HCT116 (cell line): ENCODE measurements around the gene PTGER3. TPM values are rescaled to one million over a fixed set of nuclear protein-coding genes. Genes with fewer than 3 reads are reported as not detected.

ENCODE experiments used
- ATAC-seq: fragments of 200-7000 bp; cut with Tn5 transposase; 2 replicates; pipeline ENCODE4 v1.9.1; 2020; ENCODE audit warnings: mild to moderate bottlenecking, moderate library complexity
- BruUV-seq: library from RNA; stranded (reverse); fragments of 400-500 nt; replicated peaks from 2 replicates; lab custom pipeline; 2021; lab: Mats Ljungman, UMichigan
- CTCF ChIA-PET: fragments of 300-600 bp; sonication (Branson Sonifier 250); formaldehyde crosslinking; loops from one replicate; lab custom pipeline; 2021; ENCODE audit warnings: antibody characterized with exemption; lab: Charles Lee
- POLR2A ChIA-PET: fragments of 300-600, 350-600 bp; sonication (Branson Sonifier 250); formaldehyde crosslinking; loops from one replicate; lab custom pipeline; 2021; ENCODE audit warnings: antibody characterized with exemption; lab: Charles Lee
- RAD21 ChIA-PET, 2 experiments: fragments of 300-600 bp; sonication (Branson Sonifier 250); formaldehyde crosslinking; loops; one replicate each; lab custom pipeline; 2023; ENCODE audit warnings: low total read pairs in 2 of 2; ENCODE audit not compliant: uncharacterized antibody in 2 of 2, unreplicated experiment in 2 of 2, low non-redundant PET in 1 of 2; lab: Charles Lee
- DNase-seq: peaks from one replicate; pipeline ENCODE4 v3.0.0-alpha.2; 2010; ENCODE audit warnings: low read depth, low spot score
- H2AFZ ChIP-seq: fragments of 200-600 bp; shearing (Covaris generic), sonication (generic); 2 replicates; pipeline ENCODE4 v1.6.1; 2017; ENCODE audit warnings: low read depth, mixed run types, mixed read lengths, antibody characterized with exemption, low read length; ENCODE audit not compliant: poor library complexity, severe bottlenecking
- H3K27ac ChIP-seq: 2 replicates; pipeline ENCODE4 v1.5.1; 2012; ENCODE audit warnings: low read depth, low read length
- H3K27me3 ChIP-seq: fragments of 200-600 bp; sonication (generic); 2 replicates; pipeline ENCODE4 v1.6.1; 2016; ENCODE audit warnings: mixed run types, low read length, mixed read lengths; ENCODE audit not compliant: insufficient read depth
- H3K36me3 ChIP-seq, 2 experiments: fragments of 200-500 bp in 1 of 2; fragments of 200-600 bp in 1 of 2; sonication (Bioruptor generic) in 1 of 2; sonication (generic) in 1 of 2; 2 replicates each; pipeline versions ENCODE4 v1.5.1 to v1.6.1; 2014 to 2016; ENCODE audit warnings: low read length in 2 of 2, inconsistent platforms in 1 of 2, mixed read lengths in 1 of 2, mixed run types in 1 of 2; ENCODE audit not compliant: insufficient read depth in 2 of 2, control insufficient read depth in 1 of 2
- H3K4me1 ChIP-seq, 2 experiments: fragments of 200-600 bp in 1 of 2; sonication (generic) in 1 of 2; 2 replicates each; pipeline versions ENCODE4 v1.5.1 to v1.6.1; 2012 to 2017; ENCODE audit warnings: low read length in 2 of 2, inconsistent platforms in 1 of 2, mild to moderate bottlenecking in 1 of 2, mixed read lengths in 1 of 2, mixed run types in 1 of 2, moderate library complexity in 1 of 2; ENCODE audit not compliant: insufficient read depth in 2 of 2, control insufficient read depth in 1 of 2
- H3K4me2 ChIP-seq: fragments of 200-600 bp; sonication (generic); 2 replicates; pipeline ENCODE4 v1.6.1; 2017; ENCODE audit warnings: mixed run types, low read length, mixed read lengths
- H3K4me3 ChIP-seq, 2 experiments: fragments of 200-600 bp in 1 of 2; sonication (generic) in 1 of 2; replicated peaks in 1 of 2; 2 replicates each; pipeline ENCODE4 v1.5.1; 2011 to 2016; ENCODE audit warnings: low read length in 2 of 2, control low read depth in 1 of 2, low read depth in 1 of 2, mild to moderate bottlenecking in 1 of 2, mixed read lengths in 1 of 2, mixed run types in 1 of 2
- H3K79me2 ChIP-seq: fragments of 200-600 bp; sonication (generic); 2 replicates; pipeline ENCODE4 v1.6.1; 2017; ENCODE audit warnings: mild to moderate bottlenecking, mixed run types, low read length, moderate library complexity, mixed read lengths; ENCODE audit not compliant: insufficient read depth
- H3K9ac ChIP-seq: fragments of 200-600 bp; sonication (generic); 2 replicates; pipeline ENCODE4 v1.6.1; 2016; ENCODE audit warnings: low read length, mixed read lengths
- H3K9me2 ChIP-seq: fragments of 200-600 bp; sonication (generic), shearing (Covaris generic); 2 replicates; pipeline ENCODE4 v1.6.1; 2017; ENCODE audit warnings: mixed run types, mild to moderate bottlenecking, moderate library complexity; ENCODE audit not compliant: insufficient read depth
- H3K9me3 ChIP-seq, 2 experiments: fragments of 200-500 bp in 1 of 2; fragments of 200-600 bp in 1 of 2; sonication (Bioruptor generic) in 1 of 2; sonication (generic) in 1 of 2; 2 replicates each; pipeline ENCODE4 v1.6.1; 2014 to 2017; ENCODE audit warnings: low read length in 2 of 2, mixed read lengths in 2 of 2, inconsistent platforms in 1 of 2, low read depth in 1 of 2, mild to moderate bottlenecking in 1 of 2, mixed run types in 1 of 2, moderate library complexity in 1 of 2; ENCODE audit not compliant: control insufficient read depth in 1 of 2, insufficient read depth in 1 of 2
- H4K20me1 ChIP-seq: fragments of 200-600 bp; sonication (generic), shearing (Covaris generic); 2 replicates; pipeline ENCODE4 v1.6.1; 2017; ENCODE audit warnings: mixed run types, mild to moderate bottlenecking, moderate library complexity; ENCODE audit not compliant: insufficient read depth
- CBX3 ChIP-seq: IDR thresholded peaks from 2 replicates; pipeline ENCODE4 v1.6.1; 2012; ENCODE audit warnings: low read depth
- CEBPB ChIP-seq: IDR thresholded peaks from 2 replicates; pipeline ENCODE4 v1.6.1; 2012; ENCODE audit warnings: low read depth
- EGR1 ChIP-seq: IDR thresholded peaks from 2 replicates; pipeline ENCODE4 v1.6.1; 2012; ENCODE audit warnings: low read depth
- ELF1 ChIP-seq: IDR thresholded peaks from 2 replicates; pipeline ENCODE4 v1.6.1; 2012; ENCODE audit warnings: low read depth, borderline replicate concordance
- EZH2 ChIP-seq: fragments of 200-600 bp; sonication (generic); IDR thresholded peaks from 2 replicates; pipeline ENCODE4 v1.6.1; 2017; ENCODE audit warnings: antibody characterized with exemption, mixed run types
- EZH2phosphoT487 ChIP-seq: fragments of 200-600 bp; IDR thresholded peaks from 2 replicates; pipeline ENCODE4 v1.6.1; 2018; ENCODE audit warnings: antibody characterized with exemption, borderline replicate concordance
- JUND ChIP-seq: IDR thresholded peaks from 2 replicates; pipeline ENCODE4 v1.6.1; 2012
- POLR2A ChIP-seq: IDR thresholded peaks from 2 replicates; pipeline ENCODE4 v1.7.0; 2011; ENCODE audit warnings: borderline replicate concordance; ENCODE audit not compliant: insufficient read depth, insufficient read length; ENCODE audit errors: extremely low read depth
- RAD21 ChIP-seq: IDR thresholded peaks from 2 replicates; pipeline ENCODE4 v1.6.1; 2012; ENCODE audit warnings: low read depth, mild to moderate bottlenecking
- SIN3A ChIP-seq: IDR thresholded peaks from 2 replicates; pipeline ENCODE4 v1.6.1; 2012; ENCODE audit warnings: low read depth
- SP1 ChIP-seq: IDR thresholded peaks from 2 replicates; pipeline ENCODE4 v1.6.1; 2012; ENCODE audit warnings: low read depth
- TCF7L2 ChIP-seq: IDR thresholded peaks from 2 replicates; pipeline ENCODE4 v1.7.0; 2011; ENCODE audit warnings: borderline replicate concordance, inconsistent platforms; ENCODE audit not compliant: insufficient read depth, insufficient read length; ENCODE audit errors: extremely low read depth
- ZFX ChIP-seq: fragments of 450-650 bp; IDR thresholded peaks from 2 replicates; pipeline ENCODE4 v1.6.1; 2017
- intact Hi-C: fragments of 100-400 bp; cut with micrococcal nuclease; formaldehyde crosslinking; loops from 2 replicates; pipeline ENCODE4 v1.10.0; 2022
- total RNA-seq: library from RNA; stranded (reverse); gene quantifications from one replicate; pipeline ENCODE4 v1.2.1, GENCODE V29; 2021; ENCODE audit not compliant: unreplicated experiment
- TF ChIP-seq, protein P1 (sequence below): IDR thresholded peaks from 2 replicates; pipeline ENCODE4 v1.6.1; 2012; ENCODE audit warnings: low read depth
- TF ChIP-seq, protein P2 (sequence below): IDR thresholded peaks from 2 replicates; pipeline ENCODE4 v1.6.1; 2011; ENCODE audit warnings: mild to moderate bottlenecking, low read length, moderate library complexity; ENCODE audit not compliant: insufficient replicate concordance; ENCODE audit errors: extremely low read depth
- TF ChIP-seq, protein P3 (sequence below), 3 experiments: fragments of 200-600 bp in 1 of 3; sonication (generic) in 1 of 3; IDR thresholded peaks in 2 of 3; conservative IDR thresholded peaks in 1 of 3; 2 replicates each; pipeline ENCODE4 v1.5.1; 2012 to 2017; ENCODE audit warnings: low read depth in 2 of 3, low read length in 2 of 3, antibody characterized with exemption in 1 of 3, borderline replicate concordance in 1 of 3, control low read depth in 1 of 3, mild to moderate bottlenecking in 1 of 3, mixed read lengths in 1 of 3, mixed run types in 1 of 3, moderate library complexity in 1 of 3; ENCODE audit not compliant: insufficient read depth in 1 of 3
- TF ChIP-seq, protein P4 (sequence below): IDR thresholded peaks from 2 replicates; pipeline ENCODE4 v1.6.1; 2012

Gene PTGER3
- total RNA-seq, 1 experiment from 2014 or later: 0.05 TPM

DNA sequence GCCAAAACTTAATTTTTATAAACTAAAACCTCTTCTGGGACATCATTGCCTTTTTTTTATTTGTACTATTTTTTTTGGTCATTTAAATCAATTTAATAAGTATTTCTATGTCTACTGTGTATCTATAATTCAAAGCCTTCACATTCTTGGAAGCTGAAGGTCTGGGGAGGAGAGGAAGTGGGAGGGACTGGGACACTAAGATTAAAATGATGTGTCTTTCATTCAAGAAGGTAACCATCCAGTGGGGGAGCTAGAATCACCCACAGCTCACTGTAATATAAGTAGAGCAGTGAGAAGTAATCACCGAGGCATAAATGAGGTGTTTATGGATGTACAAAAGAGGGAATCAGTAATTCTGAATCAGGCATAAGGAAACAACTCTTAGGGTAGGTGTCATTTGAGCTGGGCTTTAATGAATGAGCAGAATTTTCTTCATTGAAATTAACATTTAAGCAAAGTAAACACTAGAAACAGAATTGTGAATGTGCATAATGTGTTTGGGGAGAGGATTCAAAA lies 52.8 kb downstream of the PTGER3 start:
- no peak overlapping the region for H3K4me3 ChIP-seq
- CTCF ChIA-PET: no interaction called here
- no peaks in the 10 kb centered on the region for H3K9me3 ChIP-seq
- no peak overlapping the region for H3K27ac ChIP-seq
- H3K4me2 ChIP-seq: no peak overlapping the region
- H3K79me2 ChIP-seq: no peaks in the 10 kb centered on the region
- no peaks in the 10 kb centered on the region for H3K4me1 ChIP-seq
- intact Hi-C loops: no loop called here
- peaks cover 33% of the 10 kb centered on the region for H3K27me3 ChIP-seq
- no TSS peak for BruUV-seq
- RAD21 ChIA-PET: no interaction called here
- no peaks in the 10 kb centered on the region for H4K20me1 ChIP-seq
- no peaks in the 10 kb centered on the region for H3K9me2 ChIP-seq
- no peak overlapping the region for H3K9ac ChIP-seq
- POLR2A ChIA-PET: no interaction called here
- no peak for DNase-seq
- ATAC-seq: no peak
- H2AFZ ChIP-seq: no peak overlapping the region
- TF ChIP-seq, protein P1, sequence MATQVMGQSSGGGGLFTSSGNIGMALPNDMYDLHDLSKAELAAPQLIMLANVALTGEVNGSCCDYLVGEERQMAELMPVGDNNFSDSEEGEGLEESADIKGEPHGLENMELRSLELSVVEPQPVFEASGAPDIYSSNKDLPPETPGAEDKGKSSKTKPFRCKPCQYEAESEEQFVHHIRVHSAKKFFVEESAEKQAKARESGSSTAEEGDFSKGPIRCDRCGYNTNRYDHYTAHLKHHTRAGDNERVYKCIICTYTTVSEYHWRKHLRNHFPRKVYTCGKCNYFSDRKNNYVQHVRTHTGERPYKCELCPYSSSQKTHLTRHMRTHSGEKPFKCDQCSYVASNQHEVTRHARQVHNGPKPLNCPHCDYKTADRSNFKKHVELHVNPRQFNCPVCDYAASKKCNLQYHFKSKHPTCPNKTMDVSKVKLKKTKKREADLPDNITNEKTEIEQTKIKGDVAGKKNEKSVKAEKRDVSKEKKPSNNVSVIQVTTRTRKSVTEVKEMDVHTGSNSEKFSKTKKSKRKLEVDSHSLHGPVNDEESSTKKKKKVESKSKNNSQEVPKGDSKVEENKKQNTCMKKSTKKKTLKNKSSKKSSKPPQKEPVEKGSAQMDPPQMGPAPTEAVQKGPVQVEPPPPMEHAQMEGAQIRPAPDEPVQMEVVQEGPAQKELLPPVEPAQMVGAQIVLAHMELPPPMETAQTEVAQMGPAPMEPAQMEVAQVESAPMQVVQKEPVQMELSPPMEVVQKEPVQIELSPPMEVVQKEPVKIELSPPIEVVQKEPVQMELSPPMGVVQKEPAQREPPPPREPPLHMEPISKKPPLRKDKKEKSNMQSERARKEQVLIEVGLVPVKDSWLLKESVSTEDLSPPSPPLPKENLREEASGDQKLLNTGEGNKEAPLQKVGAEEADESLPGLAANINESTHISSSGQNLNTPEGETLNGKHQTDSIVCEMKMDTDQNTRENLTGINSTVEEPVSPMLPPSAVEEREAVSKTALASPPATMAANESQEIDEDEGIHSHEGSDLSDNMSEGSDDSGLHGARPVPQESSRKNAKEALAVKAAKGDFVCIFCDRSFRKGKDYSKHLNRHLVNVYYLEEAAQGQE: no peak
- TF ChIP-seq EZH2phosphoT487 (no peak), TCF7L2 (no peak), SP1 (no peak), SIN3A (no peak), CBX3 (no peak), ELF1 (no peak), POLR2A (no peak), ZFX (no peak), JUND (no peak), EZH2 (no peak), RAD21 (no peak), CEBPB (no peak), EGR1 (no peak)
- TF ChIP-seq, protein P2, sequence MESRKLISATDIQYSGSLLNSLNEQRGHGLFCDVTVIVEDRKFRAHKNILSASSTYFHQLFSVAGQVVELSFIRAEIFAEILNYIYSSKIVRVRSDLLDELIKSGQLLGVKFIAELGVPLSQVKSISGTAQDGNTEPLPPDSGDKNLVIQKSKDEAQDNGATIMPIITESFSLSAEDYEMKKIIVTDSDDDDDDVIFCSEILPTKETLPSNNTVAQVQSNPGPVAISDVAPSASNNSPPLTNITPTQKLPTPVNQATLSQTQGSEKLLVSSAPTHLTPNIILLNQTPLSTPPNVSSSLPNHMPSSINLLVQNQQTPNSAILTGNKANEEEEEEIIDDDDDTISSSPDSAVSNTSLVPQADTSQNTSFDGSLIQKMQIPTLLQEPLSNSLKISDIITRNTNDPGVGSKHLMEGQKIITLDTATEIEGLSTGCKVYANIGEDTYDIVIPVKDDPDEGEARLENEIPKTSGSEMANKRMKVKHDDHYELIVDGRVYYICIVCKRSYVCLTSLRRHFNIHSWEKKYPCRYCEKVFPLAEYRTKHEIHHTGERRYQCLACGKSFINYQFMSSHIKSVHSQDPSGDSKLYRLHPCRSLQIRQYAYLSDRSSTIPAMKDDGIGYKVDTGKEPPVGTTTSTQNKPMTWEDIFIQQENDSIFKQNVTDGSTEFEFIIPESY: no peak
- TF ChIP-seq, protein P3, sequence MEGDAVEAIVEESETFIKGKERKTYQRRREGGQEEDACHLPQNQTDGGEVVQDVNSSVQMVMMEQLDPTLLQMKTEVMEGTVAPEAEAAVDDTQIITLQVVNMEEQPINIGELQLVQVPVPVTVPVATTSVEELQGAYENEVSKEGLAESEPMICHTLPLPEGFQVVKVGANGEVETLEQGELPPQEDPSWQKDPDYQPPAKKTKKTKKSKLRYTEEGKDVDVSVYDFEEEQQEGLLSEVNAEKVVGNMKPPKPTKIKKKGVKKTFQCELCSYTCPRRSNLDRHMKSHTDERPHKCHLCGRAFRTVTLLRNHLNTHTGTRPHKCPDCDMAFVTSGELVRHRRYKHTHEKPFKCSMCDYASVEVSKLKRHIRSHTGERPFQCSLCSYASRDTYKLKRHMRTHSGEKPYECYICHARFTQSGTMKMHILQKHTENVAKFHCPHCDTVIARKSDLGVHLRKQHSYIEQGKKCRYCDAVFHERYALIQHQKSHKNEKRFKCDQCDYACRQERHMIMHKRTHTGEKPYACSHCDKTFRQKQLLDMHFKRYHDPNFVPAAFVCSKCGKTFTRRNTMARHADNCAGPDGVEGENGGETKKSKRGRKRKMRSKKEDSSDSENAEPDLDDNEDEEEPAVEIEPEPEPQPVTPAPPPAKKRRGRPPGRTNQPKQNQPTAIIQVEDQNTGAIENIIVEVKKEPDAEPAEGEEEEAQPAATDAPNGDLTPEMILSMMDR (IDR thresholded peaks at IDR 0.05 in 2 of 3, conservative IDR thresholded peaks at IDR 0.05 in 1 of 3; ENCODE audit: borderline replicate concordance in 1 of 3, insufficient read depth in 1 of 3, low read depth in 2 of 3, low read length in 2 of 3): no peak
- TF ChIP-seq, protein P4, sequence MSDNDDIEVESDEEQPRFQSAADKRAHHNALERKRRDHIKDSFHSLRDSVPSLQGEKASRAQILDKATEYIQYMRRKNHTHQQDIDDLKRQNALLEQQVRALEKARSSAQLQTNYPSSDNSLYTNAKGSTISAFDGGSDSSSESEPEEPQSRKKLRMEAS: no peak
- no peaks in the 10 kb centered on the region for H3K36me3 ChIP-seq
